OCI-LY7 (cell line): Measurements from ENCODE around the gene GULP1. TPM values are rescaled to one million over a fixed set of nuclear protein-coding genes. Genes with fewer than 3 reads are reported as not detected.
"Not testable (repeated sequence)": the region's sequence is repeated elsewhere in the genome, so short reads cannot be mapped to it uniquely, and the experiment has no call there.

Experiments
- BruUV-seq: library from RNA; stranded (reverse); fragments of 400-500 nt; replicated peaks from 2 replicates; lab custom pipeline; 2021; lab: Mats Ljungman, UMichigan
- CTCF ChIA-PET: fragments of 300-600 bp; sonication (Branson Sonifier 250); formaldehyde crosslinking; loops from one replicate; lab custom pipeline; 2022; ENCODE audit warnings: antibody characterized with exemption; ENCODE audit not compliant: unreplicated experiment; lab: Charles Lee
- POLR2A ChIA-PET: fragments of 300-600 bp; sonication (Branson Sonifier 250); formaldehyde crosslinking; loops from one replicate; lab custom pipeline; 2022; ENCODE audit warnings: antibody characterized with exemption; lab: Charles Lee
- DNase-seq: peaks from one replicate; pipeline ENCODE4 v3.0.0-alpha.2; 2015; ENCODE audit warnings: low spot score
- H2AFZ ChIP-seq: fragments of 200-600 bp; sonication (generic), shearing (Covaris generic); 2 replicates; pipeline ENCODE4 v1.6.1; 2014; ENCODE audit warnings: mild to moderate bottlenecking, antibody characterized with exemption, low read length, moderate library complexity
- H3K27ac ChIP-seq: fragments of 200-600 bp; sonication (generic); 2 replicates; pipeline ENCODE4 v1.5.1; 2014; ENCODE audit warnings: mixed run types, low read depth, mild to moderate bottlenecking, moderate library complexity, low read length, inconsistent platforms; ENCODE audit not compliant: poor library complexity, severe bottlenecking
- H3K36me3 ChIP-seq: fragments of 200-600 bp; sonication (generic); 2 replicates; pipeline ENCODE4 v1.6.1; 2014; ENCODE audit warnings: mild to moderate bottlenecking, antibody characterized with exemption, low read length, moderate library complexity, mixed read lengths; ENCODE audit not compliant: insufficient read depth
- H3K4me1 ChIP-seq: fragments of 200-600 bp; sonication (generic); 2 replicates; pipeline ENCODE4 v1.5.1; 2014; ENCODE audit warnings: mild to moderate bottlenecking, low read length; ENCODE audit not compliant: insufficient read depth, poor library complexity, severe bottlenecking
- H3K4me2 ChIP-seq: fragments of 200-600 bp; sonication (generic); 2 replicates; pipeline ENCODE4 v1.6.1; 2014; ENCODE audit warnings: mild to moderate bottlenecking, low read length
- H3K4me3 ChIP-seq: fragments of 200-600 bp; sonication (generic); 2 replicates; pipeline ENCODE4 v1.5.1; 2014; ENCODE audit warnings: mild to moderate bottlenecking, low read depth, low read length; ENCODE audit not compliant: poor library complexity, severe bottlenecking
- H3K79me2 ChIP-seq: fragments of 200-600 bp; sonication (generic); 2 replicates; pipeline ENCODE4 v1.6.1; 2016; ENCODE audit warnings: low read depth, mild to moderate bottlenecking, low read length, moderate library complexity, mixed read lengths; ENCODE audit not compliant: insufficient read depth
- H3K9me2 ChIP-seq: fragments of 200-600 bp; sonication (generic); 2 replicates; pipeline ENCODE4 v1.6.1; 2016; ENCODE audit warnings: mild to moderate bottlenecking, low read length, mixed read lengths; ENCODE audit not compliant: insufficient read depth
- H3K9me3 ChIP-seq: fragments of 200-600 bp; sonication (generic); 2 replicates; pipeline ENCODE4 v1.6.1; 2014; ENCODE audit warnings: mild to moderate bottlenecking, mixed run types, low read length, mixed read lengths
- H4K20me1 ChIP-seq: fragments of 200-600 bp; sonication (generic); 2 replicates; pipeline ENCODE4 v1.6.1; 2014; ENCODE audit warnings: mild to moderate bottlenecking, antibody characterized with exemption, low read length, moderate library complexity, mixed read lengths; ENCODE audit not compliant: insufficient read depth
- CTCF ChIP-seq: fragments of 200-600 bp; sonication (generic); conservative IDR thresholded peaks from 2 replicates; pipeline ENCODE4 v1.5.1; 2014; ENCODE audit warnings: mild to moderate bottlenecking, antibody characterized with exemption, low read length, moderate library complexity, mixed read lengths
- EZH2phosphoT487 ChIP-seq: fragments of 200-600 bp; sonication (generic); IDR thresholded peaks from 2 replicates; pipeline ENCODE4 v1.6.1; 2018; ENCODE audit warnings: low read depth, borderline replicate concordance, mild to moderate bottlenecking, mixed run types, antibody characterized with exemption, low read length, moderate library complexity, mixed read lengths
- intact Hi-C: fragments of 100-400 bp; cut with micrococcal nuclease; formaldehyde crosslinking; loops from one replicate; pipeline ENCODE4 v1.10.0; 2022; ENCODE audit not compliant: unreplicated experiment
- total RNA-seq, 2 experiments: library from RNA; depleted of rRNA in 1 of 2; stranded (reverse); fragments of >200 nt in 1 of 2; shearing (Covaris generic) in 1 of 2; gene quantifications; 2 replicates each; pipeline ENCODE4 v1.2.3, GENCODE V29; 2014 to 2022

Gene GULP1
- total RNA-seq, 2 experiments from 2014 or later = not detected

GRCh38 chr2:188279093-188279445, 12.6 kb upstream of the GULP1 start:
- intact Hi-C loops = no loop called here
- no peak overlapping the region for H3K4me3 ChIP-seq
- H3K36me3 ChIP-seq = no peaks in the 10 kb centered on the region
- no peaks in the 10 kb centered on the region for H4K20me1 ChIP-seq
- POLR2A ChIA-PET = interaction anchor here (0.6 kb wide), 1 partner anchor 101 kb away, joined by 3 read pairs; no protein-coding TSS in a partner anchor
- no peaks in the 10 kb centered on the region for H3K9me3 ChIP-seq
- no peaks in the 10 kb centered on the region for H3K4me1 ChIP-seq
- H3K9me2 ChIP-seq = no peaks in the 10 kb centered on the region
- CTCF ChIA-PET = no interaction called here
- H3K4me2 ChIP-seq = no peak overlapping the region
- BruUV-seq = no TSS peak
- TF ChIP-seq EZH2phosphoT487 = no peak
- TF ChIP-seq CTCF = no peak
- no peak for DNase-seq
- H3K79me2 ChIP-seq = no peaks in the 10 kb centered on the region
- H2AFZ ChIP-seq = no peak overlapping the region
- no peak overlapping the region for H3K27ac ChIP-seq

GRCh38 chr2:188280811-188281222, 10.9 kb upstream of the GULP1 start:
- intact Hi-C loops = no loop called here
- POLR2A ChIA-PET = no interaction called here
- no TSS peak for BruUV-seq
- no peak overlapping the region for H3K4me2 ChIP-seq
- no peak overlapping the region for H3K4me3 ChIP-seq
- CTCF ChIA-PET = no interaction called here
- no peaks in the 10 kb centered on the region for H3K4me1 ChIP-seq
- TF ChIP-seq EZH2phosphoT487 = no peak
- TF ChIP-seq CTCF = no peak
- no peaks in the 10 kb centered on the region for H3K9me2 ChIP-seq
- no peak overlapping the region for H3K27ac ChIP-seq
- no peaks in the 10 kb centered on the region for H3K36me3 ChIP-seq
- H2AFZ ChIP-seq = no peak overlapping the region
- no peak for DNase-seq
- H3K79me2 ChIP-seq = no peaks in the 10 kb centered on the region
- no peaks in the 10 kb centered on the region for H3K9me3 ChIP-seq
- H4K20me1 ChIP-seq = no peaks in the 10 kb centered on the region

GRCh38 chr2:188282907-188283306, 8.8 kb upstream of the GULP1 start:
- Histone ChIP-seq H2AFZ (no peak overlapping the region), H3K79me2 (no peaks in the 10 kb centered on the region), H4K20me1 (no peaks in the 10 kb centered on the region), H3K4me3 (no peak overlapping the region), H3K4me2 (no peak overlapping the region), H3K4me1 (no peaks in the 10 kb centered on the region), H3K9me3 (no peaks in the 10 kb centered on the region), H3K36me3 (no peaks in the 10 kb centered on the region), H3K9me2 (no peaks in the 10 kb centered on the region), H3K27ac (no peak overlapping the region)
- CTCF ChIA-PET = no interaction called here
- TF ChIP-seq CTCF (no peak), EZH2phosphoT487 (no peak)
- no TSS peak for BruUV-seq
- POLR2A ChIA-PET = no interaction called here
- intact Hi-C loops = no loop called here
- DNase-seq = no peak

- POLR2A ChIA-PET, H3K4me3 ChIP-seq, H3K27ac ChIP-seq, H3K4me1 ChIP-seq, H3K9me2 ChIP-seq, H3K36me3 ChIP-seq, CTCF ChIA-PET, H2AFZ ChIP-seq, BruUV-seq, intact Hi-C loops, DNase-seq, H3K9me3 ChIP-seq, H3K4me2 ChIP-seq, H3K79me2 ChIP-seq, H4K20me1 ChIP-seq: not testable (repeated sequence)
These were observed 7.4 kb upstream of the GULP1 start for GRCh38 chr2:188284251-188284650.
